DOHH2 (cell line): ENCODE measurements around the gene USB1.

Experiments
- H3F3A ChIP-seq: fragments of 200-600 bp; sonication (generic), shearing (Covaris generic); 2 replicates; pipeline ENCODE4 v1.6.0; 2016; ENCODE audit warnings: antibody characterized with exemption, mild to moderate bottlenecking; ENCODE audit not compliant: control insufficient read depth, insufficient read depth
- H3K27ac ChIP-seq: fragments of 200-600 bp; sonication (generic); 2 replicates; pipeline ENCODE4 v1.5.1; 2014; ENCODE audit warnings: low read depth, mild to moderate bottlenecking, low read length, moderate library complexity
- H3K27me3 ChIP-seq: fragments of 200-600 bp; sonication (generic); 2 replicates; pipeline ENCODE4 v1.6.1; 2014; ENCODE audit warnings: mild to moderate bottlenecking, low read length, mixed read lengths; ENCODE audit not compliant: control insufficient read depth
- H3K36me3 ChIP-seq: fragments of 200-600 bp; sonication (generic); 2 replicates; pipeline ENCODE4 v1.6.1; 2014; ENCODE audit warnings: mild to moderate bottlenecking, low read length, moderate library complexity, mixed read lengths; ENCODE audit not compliant: control insufficient read depth
- H3K4me1 ChIP-seq: fragments of 200-600 bp; sonication (generic); 2 replicates; pipeline ENCODE4 v1.6.1; 2014; ENCODE audit warnings: mild to moderate bottlenecking, low read length, mixed read lengths; ENCODE audit not compliant: control insufficient read depth
- H3K4me2 ChIP-seq: fragments of 200-600 bp; sonication (generic); 2 replicates; pipeline ENCODE4 v1.6.0; 2014; ENCODE audit warnings: mild to moderate bottlenecking, low read length, moderate library complexity
- H3K4me3 ChIP-seq: fragments of 200-600 bp; sonication (generic); 2 replicates; pipeline ENCODE4 v1.5.1; 2014; ENCODE audit warnings: mild to moderate bottlenecking, low read length, mixed read lengths
- H3K79me2 ChIP-seq: fragments of 200-600 bp; sonication (generic); 2 replicates; pipeline ENCODE4 v1.6.1; 2014; ENCODE audit warnings: mild to moderate bottlenecking, low read length, mixed read lengths; ENCODE audit not compliant: control insufficient read depth
- H3K9me2 ChIP-seq: fragments of 200-600 bp; sonication (generic); replicated peaks from 2 replicates; pipeline ENCODE4 v1.6.1; 2014; ENCODE audit warnings: mild to moderate bottlenecking, low read length, mixed read lengths; ENCODE audit not compliant: control insufficient read depth
- H3K9me3 ChIP-seq: fragments of 200-600 bp; sonication (generic); 2 replicates; pipeline ENCODE4 v1.6.1; 2014; ENCODE audit warnings: antibody characterized with exemption, low read length, mixed read lengths; ENCODE audit not compliant: control insufficient read depth, insufficient read depth
- H4K20me1 ChIP-seq: fragments of 200-600 bp; sonication (generic); 2 replicates; pipeline ENCODE4 v1.6.0; 2014; ENCODE audit warnings: low read depth, mild to moderate bottlenecking, antibody characterized with exemption, low read length, moderate library complexity; ENCODE audit not compliant: control insufficient read depth, insufficient read depth
- EZH2phosphoT487 ChIP-seq: fragments of 200-600 bp; sonication (generic); IDR thresholded peaks from 2 replicates; pipeline ENCODE4 v1.6.1; 2017; ENCODE audit warnings: borderline replicate concordance, mild to moderate bottlenecking, antibody characterized with exemption, low read length, moderate library complexity, mixed read lengths
- TF ChIP-seq, protein P1 (sequence below): fragments of 200-600 bp; sonication (generic); IDR thresholded peaks from one replicate; pipeline ENCODE4 v1.5.1; 2014; ENCODE audit warnings: antibody characterized with exemption, mild to moderate bottlenecking, low read depth, low read length; ENCODE audit not compliant: poor library complexity, severe bottlenecking

The USB1 gene

DNA sequence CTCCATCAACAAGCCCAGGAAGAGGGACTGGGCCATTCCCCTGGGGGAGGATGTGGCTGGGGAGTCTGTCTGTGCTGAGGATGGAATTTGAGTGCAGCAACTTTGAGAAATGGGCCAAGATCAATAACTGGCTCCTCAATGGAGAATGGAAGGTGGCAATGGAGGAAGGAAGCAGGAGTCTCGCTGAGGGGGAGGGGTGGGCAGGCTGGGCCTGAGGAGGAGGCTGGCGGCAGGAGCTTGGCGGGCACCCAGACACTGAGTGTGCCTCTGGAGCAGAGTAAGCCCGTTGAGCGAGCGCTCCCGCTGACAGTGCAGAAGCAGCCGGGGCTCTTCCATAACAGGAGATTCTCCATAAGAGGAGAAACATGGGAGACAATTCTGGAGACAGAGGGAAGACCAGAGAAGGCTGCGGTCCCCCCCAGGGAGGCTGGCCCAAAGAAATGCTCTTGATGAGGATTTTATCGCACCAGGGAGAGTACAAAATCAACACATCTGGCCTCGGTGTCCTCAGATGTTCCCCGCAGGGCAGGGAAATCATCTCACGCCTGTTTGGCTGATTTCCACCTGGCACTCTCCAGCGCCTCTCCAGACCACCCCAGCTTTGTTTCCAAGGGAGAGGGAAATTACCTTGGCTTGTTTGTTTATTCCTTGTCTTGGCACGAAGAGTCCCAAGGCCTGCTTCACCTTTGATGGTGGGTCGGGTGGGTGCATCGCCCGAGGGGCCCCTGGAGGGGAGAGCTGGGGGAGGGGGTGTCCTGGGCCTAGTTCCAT is 21.6 kb downstream of the USB1 start:
- no peaks in the 10 kb centered on the region for H3K36me3 ChIP-seq
- no peaks in the 10 kb centered on the region; the same call in 1 of the 2 replicates for H3K79me2 ChIP-seq
- H3K27me3 ChIP-seq = peaks cover 16% of the 10 kb centered on the region
- no peak overlapping the region for H3K4me3 ChIP-seq
- peaks cover 6% of the 10 kb centered on the region; the same call in 1 of the 2 replicates for H3F3A ChIP-seq
- H3K9me2 ChIP-seq = no peaks in the 10 kb centered on the region
- TF ChIP-seq, protein P1, sequence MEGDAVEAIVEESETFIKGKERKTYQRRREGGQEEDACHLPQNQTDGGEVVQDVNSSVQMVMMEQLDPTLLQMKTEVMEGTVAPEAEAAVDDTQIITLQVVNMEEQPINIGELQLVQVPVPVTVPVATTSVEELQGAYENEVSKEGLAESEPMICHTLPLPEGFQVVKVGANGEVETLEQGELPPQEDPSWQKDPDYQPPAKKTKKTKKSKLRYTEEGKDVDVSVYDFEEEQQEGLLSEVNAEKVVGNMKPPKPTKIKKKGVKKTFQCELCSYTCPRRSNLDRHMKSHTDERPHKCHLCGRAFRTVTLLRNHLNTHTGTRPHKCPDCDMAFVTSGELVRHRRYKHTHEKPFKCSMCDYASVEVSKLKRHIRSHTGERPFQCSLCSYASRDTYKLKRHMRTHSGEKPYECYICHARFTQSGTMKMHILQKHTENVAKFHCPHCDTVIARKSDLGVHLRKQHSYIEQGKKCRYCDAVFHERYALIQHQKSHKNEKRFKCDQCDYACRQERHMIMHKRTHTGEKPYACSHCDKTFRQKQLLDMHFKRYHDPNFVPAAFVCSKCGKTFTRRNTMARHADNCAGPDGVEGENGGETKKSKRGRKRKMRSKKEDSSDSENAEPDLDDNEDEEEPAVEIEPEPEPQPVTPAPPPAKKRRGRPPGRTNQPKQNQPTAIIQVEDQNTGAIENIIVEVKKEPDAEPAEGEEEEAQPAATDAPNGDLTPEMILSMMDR = no peak
- no peak for TF ChIP-seq EZH2phosphoT487
- H3K9me3 ChIP-seq = no peaks in the 10 kb centered on the region
- no peak overlapping the region for H3K27ac ChIP-seq
- H4K20me1 ChIP-seq = no peaks in the 10 kb centered on the region
- H3K4me2 ChIP-seq = no peak overlapping the region
- H3K4me1 ChIP-seq = peaks cover 37% of the 10 kb centered on the region

DNA sequence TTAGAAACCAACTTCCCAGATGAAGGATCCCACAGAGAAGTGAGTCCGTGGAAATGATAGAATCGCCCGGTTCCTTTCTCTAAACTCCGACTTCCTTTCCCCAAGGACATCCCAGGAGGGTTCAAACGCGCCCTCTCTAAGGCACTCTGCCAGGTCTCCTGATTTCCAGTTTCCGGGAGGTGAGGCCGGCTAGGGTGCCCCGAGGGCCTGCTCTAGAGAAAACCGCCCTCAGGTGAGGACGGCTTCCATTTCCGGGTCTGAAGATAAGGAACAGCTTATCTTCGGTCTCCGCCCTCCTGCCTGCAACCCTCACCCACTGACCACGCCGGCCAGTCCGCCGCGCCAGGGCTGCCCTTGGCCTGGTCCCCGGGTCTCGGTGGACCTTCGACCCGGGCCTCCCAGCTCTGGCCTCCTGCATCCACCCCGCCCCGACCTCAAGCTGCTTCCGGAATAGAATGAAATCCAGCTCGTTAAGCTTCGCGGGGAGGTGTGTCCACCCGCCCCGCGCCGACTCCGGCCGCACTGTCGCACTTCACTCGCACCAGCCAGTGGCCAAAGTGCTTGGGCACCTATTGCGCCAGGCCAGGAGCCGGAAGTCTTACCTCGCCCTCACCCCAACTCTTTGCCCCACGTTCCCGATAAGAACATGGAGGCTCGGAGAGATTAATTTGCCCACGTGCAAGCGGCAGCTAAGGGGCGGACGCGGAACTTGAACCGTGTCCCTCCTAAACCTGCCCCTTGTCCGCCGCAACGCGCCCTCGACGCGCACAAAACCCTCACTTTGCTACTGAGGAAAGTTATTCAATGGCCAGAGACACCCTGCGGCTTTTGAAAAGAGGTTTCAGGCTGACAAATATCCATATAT is 23.5 kb downstream of the USB1 start:
- H3F3A ChIP-seq = peaks cover 6% of the 10 kb centered on the region; the same call in 1 of the 2 replicates
- H3K79me2 ChIP-seq = no peaks in the 10 kb centered on the region; the same call in 1 of the 2 replicates
- peak overlapping the region; percentile 79 for H3K4me2 ChIP-seq
- no peak overlapping the region for H3K27ac ChIP-seq
- no peaks in the 10 kb centered on the region for H4K20me1 ChIP-seq
- H3K9me3 ChIP-seq = no peaks in the 10 kb centered on the region
- H3K4me3 ChIP-seq = peak overlapping the region; percentile 74
- H3K9me2 ChIP-seq = no peaks in the 10 kb centered on the region
- TF ChIP-seq EZH2phosphoT487 = no peak
- TF ChIP-seq, protein P1 = no peak
- no peaks in the 10 kb centered on the region for H3K36me3 ChIP-seq
- H3K4me1 ChIP-seq = peaks cover 37% of the 10 kb centered on the region
- H3K27me3 ChIP-seq = peaks cover 16% of the 10 kb centered on the region

DNA sequence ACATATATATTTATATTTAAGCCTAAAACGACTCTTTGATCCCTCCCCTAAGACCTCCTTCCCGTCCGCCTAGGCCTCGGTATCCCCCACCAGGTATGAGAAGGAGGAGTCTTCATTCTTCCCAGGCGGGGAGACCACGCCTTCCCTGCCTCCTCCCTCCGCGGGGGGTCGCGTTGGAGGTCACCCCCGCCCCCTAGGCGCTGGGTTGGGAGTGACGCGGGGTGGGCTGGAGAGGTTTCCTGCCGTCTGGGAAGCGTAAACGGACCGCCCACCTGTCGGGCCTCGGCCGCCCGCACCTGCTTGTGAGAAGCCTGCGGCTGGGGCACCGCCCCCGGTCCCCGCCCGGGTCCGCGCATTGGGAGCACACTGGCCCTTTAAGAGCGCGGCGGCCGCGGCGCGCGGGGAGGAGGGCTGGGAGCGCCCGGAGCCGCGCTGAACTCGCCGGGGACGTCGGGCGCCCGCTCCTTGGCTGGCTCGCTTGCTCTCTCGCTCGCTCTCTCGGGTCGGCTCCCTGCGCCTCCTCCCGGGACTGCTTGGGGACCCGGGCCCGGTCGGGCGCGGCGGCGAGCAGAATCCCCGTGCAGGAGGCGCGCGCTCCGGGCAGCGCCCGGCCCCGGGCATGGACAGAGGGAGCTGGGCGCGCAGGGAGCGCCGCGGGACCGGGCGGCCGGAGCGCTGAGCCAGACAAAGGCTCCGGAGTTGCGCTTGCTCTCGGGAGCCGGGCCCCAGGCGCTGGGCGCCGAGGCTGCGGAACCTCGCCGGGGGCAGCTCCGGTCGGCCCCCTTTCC is 24.3 kb downstream of the USB1 start, which contains the start of gene MMP15:
MMP15 (plus strand) TSS at position 404 of the 788 bp plus-strand sequence. CDS start 597 bp downstream, outside the sequence.
- TF ChIP-seq EZH2phosphoT487 = no peak
- TF ChIP-seq, protein P1 = no peak
- Histone ChIP-seq H3K9me2 (no peaks in the 10 kb centered on the region), H4K20me1 (no peaks in the 10 kb centered on the region), H3F3A (no peaks in the 10 kb centered on the region), H3K4me3 (peak within 1 kb of the TSS; percentile 74), H3K4me2 (peak within 1 kb of the TSS; percentile 79), H3K27ac (no peak within 1 kb of the TSS), H3K27me3 (peaks cover 16% of the 10 kb centered on the region), H3K79me2 (no peaks in the 10 kb centered on the region; the same call in 1 of the 2 replicates), H3K9me3 (no peaks in the 10 kb centered on the region), H3K36me3 (no peaks in the 10 kb centered on the region), H3K4me1 (peaks cover 30% of the 10 kb centered on the region)
